GM15510 (cell line): ENCODE data around the gene ZC2HC1B.
A peak's percentile ranks its signal among the peaks of the same experiment; 100 is the strongest.

Experiments
- POLR2A ChIP-seq: IDR thresholded peaks from 3 replicates; pipeline ENCODE4 v1.6.1; 2011; ENCODE audit warnings: borderline replicate concordance; ENCODE audit not compliant: insufficient read length; ENCODE audit errors: extremely low read depth

ZC2HC1B gene, protein sequence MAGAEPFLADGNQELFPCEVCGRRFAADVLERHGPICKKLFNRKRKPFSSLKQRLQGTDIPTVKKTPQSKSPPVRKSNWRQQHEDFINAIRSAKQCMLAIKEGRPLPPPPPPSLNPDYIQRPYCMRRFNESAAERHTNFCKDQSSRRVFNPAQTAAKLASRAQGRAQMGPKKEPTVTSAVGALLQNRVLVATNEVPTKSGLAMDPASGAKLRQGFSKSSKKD

DNA sequence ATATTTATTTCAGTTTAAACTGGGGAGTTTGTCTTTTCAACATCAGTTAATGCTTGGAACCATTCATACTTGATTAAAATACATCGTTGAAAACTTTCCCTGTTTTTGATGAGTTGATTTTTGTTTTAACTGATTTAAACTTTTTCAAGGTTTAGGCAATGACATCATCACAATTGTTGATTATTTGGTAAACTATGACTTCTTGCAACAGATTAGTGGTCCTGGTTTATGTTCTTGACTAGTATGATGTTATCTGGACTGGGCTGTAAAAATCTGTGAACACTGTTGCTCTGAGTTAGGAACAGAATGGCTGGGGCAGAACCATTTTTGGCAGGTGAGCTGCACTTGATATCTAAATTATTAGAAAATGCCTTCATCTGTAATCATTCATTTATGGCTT lies at the start of gene ZC2HC1B:
ZC2HC1B (plus strand) TSS at position 241 of the 400 bp plus-strand sequence; CDS start at position 307, 66 bp downstream.
- no peak for TF ChIP-seq POLR2A

DNA sequence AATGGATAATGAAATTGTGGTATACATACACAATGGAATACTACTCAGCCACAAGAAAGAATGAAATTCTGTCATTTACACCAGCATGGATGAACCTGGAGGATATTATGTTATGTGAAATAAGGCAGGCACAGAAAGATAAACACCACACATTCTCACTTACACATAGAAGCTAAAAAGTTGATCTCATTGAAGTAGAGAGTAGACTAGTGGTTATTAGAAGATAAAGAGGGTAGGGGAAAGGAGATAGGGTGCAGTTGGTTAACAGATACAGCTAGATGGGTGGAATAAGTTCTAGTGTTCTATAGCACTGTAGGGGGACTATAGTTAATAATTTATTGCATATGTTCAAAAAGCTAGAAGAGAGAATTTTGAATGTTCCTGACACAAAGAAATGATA lies 46.7 kb upstream of the ZC2HC1B start:
- no peak for TF ChIP-seq POLR2A

DNA sequence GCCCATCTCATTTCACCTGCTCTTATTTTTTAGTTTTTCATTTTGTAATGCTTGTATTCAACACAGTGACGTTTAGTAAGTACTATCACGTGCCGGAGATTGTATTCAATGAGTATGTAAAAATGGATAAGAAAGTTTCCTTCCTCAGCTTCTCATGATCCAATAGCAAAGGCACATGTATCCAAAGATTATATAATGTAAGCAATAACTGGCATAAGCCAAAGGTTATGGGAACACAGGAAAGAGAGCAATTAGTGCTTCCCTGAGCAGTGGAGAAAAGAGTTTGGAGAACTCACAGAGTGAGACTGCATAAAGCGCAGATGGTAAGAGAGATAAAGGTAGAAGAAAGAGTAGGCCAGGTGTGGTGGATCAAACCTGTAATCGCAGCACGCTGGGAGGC lies 42.9 kb upstream of the ZC2HC1B start:
- no peak for TF ChIP-seq POLR2A

DNA sequence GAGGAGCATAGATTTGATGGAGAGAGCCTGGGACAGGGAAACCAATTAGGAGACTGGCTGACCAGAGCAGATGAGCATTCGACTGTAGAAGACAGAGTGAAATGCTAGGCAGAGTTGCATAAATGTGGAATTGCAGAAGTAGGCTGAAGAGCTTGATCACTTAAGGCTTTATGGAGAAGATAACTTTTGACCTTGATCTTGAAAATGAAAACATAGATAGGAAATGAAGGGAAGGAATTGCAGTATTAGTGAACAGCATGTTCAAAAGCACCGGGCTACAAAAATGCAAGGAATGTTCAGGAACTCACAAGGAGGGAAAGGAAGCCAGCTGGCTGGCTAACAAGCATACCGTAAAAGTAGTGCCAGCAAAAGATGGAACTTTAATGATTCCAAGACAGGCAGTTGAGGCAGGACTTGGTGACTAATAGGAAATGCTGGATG lies 41.7 kb upstream of the ZC2HC1B start:
- TF ChIP-seq POLR2A = no peak

DNA sequence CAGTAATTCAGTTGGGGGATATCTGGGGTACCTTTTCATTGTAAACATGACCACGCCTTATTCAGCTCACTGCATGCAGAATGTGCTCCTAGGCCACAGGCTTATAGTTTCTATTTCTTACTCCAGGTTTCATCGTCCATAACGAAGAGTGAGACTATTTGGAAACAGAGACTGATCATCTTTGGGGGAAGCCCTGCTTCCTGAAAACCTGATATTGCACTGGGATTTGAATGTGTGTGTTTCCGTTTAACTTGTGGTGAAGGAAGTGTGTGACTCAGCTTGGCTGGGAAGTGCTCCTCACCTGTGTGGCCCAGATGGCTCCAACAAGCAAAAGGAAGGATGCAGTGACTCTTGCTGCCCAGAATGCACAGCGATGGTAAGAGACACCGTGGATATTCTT lies 40.7 kb upstream of the ZC2HC1B start:
- no peak for TF ChIP-seq POLR2A

DNA sequence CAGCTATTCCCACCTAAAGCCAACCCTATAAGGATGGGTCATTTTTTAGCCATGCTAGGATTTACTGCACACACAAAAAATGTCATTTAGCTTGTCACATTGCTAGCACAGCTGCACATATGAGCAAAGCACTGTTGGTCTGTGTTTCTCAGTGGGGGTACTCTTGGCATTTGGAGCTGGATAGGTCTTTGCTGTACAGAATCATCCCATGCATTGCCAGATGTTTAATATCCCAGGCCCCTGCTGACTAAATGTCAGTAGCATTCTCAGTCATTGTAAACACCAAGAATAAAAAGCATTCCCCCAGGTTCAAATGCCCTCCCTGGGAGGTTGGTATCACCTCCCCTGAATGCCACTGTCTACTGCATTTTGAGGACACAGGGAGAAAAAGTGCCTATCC lies 35.7 kb upstream of the ZC2HC1B start:
- TF ChIP-seq POLR2A = no peak

DNA sequence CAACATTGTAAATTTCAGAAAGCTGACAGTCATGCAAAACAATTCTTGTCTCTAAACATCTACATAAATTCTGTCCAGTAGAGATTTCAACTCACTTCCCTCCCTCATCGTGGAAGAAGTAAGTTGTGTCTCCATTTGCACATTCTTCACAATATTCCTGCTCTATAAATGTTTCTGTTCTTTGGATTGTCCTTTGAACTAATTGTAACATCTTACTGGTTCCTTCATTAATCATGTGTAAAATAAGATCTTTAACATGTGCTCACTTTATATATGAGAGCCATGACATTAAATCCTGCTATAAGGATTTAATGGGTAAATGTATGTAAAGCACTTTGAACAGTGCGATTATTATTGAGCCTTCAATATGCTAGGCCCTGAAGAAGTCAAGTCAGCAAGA lies 28.1 kb upstream of the ZC2HC1B start:
- TF ChIP-seq POLR2A = no peak

DNA sequence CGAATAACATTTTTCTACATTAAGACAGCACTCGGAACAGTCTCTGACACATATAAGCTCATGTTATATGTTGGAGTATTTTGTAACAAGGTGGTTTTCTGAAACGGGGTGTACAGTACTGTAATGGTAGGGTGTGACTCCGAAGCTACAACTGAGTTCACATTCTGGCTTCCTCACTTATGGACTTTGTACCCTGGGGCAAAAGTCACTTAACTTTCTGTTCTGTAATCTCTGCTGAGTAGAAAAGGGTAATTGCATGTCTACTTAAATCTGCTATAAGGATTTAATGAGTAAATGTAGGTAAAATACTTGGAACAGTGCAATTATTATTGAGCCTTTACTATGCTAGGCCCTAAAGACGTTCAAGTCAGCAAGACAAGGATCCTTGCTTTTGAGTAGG lies 25.9 kb upstream of the ZC2HC1B start:
- TF ChIP-seq POLR2A = no peak

DNA sequence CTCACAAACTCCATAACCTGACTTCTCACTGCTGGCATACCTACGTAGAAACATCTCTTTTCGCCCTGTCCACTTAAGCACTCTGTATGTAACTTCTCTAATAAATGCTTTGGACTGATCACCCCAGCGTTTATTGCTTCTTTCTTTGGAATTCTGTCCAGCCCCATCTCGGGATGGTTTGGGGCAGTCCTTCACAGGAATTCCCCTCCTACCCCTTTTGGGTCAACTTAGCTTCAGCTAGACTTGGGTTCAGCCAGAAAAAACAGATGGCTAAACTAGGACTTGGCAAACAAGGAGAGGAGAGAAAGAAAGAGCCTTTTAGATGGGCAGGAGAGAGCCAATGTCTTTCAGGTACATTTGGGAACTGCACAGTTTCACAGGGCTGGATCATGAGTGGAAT lies 25.1 kb upstream of the ZC2HC1B start:
- no peak for TF ChIP-seq POLR2A

DNA sequence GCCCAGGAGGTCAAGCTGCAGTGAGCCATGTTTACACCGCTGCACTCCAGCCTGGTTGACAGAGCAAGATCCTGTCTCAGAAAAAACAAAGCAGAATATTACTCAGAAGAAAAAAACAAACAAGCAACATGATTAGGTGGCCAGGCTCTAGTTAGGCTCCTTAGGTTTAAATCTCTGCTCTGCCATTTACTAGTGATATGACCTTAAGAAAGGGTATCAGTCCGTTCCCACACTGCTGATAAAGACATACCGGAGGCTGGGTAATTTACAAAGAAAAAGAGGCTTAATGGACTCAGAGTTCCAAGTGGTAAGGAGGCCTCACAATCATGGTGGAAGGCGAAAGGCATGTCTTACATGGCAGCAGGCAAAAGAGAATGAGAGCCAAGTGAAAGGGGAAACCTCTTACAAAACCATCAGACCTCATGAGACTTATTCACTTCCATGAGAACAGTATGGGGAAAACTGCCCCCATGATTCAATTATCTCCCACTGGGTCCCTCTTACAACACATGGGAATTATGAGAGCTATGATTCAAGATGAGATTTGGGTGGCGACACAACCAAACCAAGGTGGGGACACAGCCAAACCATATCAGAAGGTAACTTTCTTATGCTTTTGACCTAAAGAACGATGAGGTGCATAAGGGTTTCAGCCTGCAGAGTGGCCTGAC lies 23.5 kb upstream of the ZC2HC1B start:
- TF ChIP-seq POLR2A = no peak

DNA sequence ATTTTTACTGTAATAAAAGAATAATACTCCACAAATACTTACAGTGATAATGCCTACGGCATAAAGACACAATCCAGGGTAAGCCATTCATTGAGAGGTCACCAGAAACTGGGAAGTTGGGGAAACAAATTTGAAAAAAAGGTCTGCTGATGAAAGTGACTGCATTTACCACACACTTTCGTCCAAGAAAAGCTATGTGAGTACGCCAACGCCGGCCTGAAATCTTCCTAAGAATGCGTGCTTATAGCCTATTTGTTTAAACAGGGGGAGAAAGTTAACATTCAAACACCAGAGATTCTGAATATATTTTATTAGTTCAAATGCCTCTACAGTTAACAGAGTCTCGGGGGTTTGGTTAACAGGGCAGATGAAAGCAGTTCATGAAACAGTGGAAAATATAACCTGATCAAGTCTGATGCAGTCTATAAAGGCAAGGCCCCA lies 21.8 kb upstream of the ZC2HC1B start:
- TF ChIP-seq POLR2A = no peak

DNA sequence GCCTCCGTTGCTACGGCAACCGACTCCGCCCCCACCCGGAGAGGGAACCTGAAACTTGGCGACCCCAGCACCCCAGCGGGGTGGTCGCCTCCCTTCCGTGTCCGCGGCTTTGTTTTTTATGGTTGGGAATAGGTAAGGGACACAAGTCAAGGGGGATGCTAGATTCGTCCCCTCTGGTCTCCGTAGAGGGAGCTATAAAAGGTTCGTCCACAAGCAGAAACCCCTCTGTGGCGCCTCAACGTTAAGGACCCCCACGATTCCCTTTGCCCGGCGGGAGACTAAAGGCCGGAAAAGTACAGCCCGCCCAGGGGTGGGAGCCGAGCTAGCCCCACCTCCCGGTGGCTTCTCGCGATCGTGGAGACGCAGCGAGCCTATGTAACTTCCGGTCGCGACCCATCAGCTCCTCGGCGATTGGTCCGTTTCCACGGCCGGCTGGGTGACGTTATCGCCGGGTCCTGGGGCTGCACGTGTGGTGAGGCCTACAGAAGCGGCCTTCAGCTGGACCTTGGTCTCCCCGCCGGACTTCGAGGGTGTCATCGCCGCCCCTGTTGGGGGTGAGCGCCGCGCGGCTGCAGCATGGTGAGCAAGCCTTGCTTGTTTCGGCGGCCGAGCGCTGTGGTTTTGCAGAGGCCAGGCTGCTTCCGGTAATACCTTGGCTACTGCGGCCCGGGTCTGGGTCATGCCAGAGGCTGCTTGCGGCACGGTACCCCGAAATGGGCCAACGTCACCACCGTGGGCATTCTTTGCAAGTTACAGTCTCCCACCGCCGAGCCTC lies 21.2 kb upstream of the ZC2HC1B start, which contains the start of gene LTV1:
LTV1 (plus strand) TSS at position 437 of the 775 bp plus-strand sequence; CDS start at position 577, 140 bp downstream.
- TF ChIP-seq POLR2A = peak; percentile 78

DNA sequence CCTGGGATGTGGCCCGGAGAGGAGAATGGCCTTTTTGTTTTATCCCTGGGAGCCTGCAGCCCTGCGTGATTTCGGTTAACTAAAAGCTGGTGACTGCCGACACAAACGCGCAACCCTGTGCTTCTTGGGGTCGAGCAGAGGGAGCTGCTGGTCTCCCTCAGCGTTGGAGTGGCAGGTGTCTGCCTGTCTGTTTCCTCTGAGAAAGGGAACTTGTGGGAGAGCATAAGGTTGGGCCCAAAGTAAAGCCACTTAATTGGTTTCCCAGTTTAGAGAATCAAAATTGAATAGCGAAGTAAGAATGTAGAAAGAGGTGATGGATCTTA lies 20.6 kb upstream of the ZC2HC1B start:
- no peak for TF ChIP-seq POLR2A

DNA sequence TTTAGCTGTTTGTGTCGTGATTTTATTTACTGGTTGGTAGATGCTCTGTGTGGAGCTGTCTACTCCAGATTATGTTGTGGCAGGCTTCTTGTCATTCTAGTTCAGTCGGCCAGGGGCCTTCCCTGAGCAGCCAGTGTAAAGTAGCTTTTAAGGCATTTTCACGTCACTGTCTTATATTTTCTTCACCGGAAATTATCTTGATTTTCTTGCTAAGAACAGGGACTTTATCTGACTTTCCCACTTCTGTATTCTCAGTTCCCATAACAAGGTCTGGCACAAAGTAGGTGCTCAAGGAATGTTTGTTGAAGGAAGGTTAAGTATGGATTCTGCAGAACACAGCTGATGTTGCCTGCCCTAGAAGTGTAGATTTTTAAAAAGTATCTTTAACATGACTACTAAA lies 20.3 kb upstream of the ZC2HC1B start:
- no peak for TF ChIP-seq POLR2A

DNA sequence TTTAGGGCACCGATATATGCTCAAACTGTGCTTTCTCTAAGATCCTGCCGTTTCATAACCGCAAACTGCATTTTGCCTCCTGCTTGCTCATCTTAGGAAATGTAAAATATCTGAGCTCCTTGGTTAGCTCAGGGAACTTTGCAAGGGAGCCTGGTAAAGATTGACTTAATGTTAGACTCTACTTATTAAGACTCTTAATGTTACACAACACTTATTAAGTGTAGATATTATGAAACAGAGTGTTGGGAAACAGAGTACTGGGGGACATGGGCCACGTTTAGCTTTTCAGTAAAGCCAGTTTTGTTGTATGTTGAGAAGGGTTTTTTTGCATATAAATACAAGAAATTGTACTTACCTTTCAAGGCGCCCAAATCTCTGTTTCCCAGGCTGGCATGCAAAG lies 19.2 kb upstream of the ZC2HC1B start:
- TF ChIP-seq POLR2A = no peak
